Measurements from ENCODE around the gene ATP11A. TPM values are rescaled to one million over a fixed set of nuclear protein-coding genes. Genes with fewer than 3 reads are reported as not detected.
"Not testable (repeated sequence)": the region's sequence is repeated elsewhere in the genome, so short reads cannot be mapped to it uniquely, and the experiment has no call there.

ATP11A gene
- total RNA-seq, 1 experiment from 2014 or later = 65.3 TPM

DNA sequence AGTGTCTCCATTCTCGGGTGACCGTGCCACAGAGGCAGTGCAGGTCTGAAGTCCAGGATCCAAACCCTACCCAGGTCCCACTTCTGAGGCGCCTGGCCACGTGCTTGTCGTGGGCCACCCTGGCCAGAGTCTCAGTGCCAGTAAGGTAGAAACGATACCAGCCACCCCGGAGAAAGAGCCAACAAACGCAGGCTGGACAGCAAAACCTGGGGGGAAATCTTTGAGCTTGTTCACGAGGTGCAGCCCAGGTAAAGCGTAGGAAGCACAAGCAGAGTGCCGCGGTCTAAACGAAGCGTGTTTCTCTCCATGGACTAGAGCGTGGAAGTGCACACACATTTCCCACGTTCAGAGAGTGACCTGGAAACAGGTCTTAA lies 95.6 kb downstream of the ATP11A start:
- peaks cover 29 to 41% (median 39%) of the 10 kb centered on the region in 3 experiments for H3K36me3 Mint-ChIP-seq (ENCODE audit: insufficient read depth in 1 of 3, low read depth in 3 of 3)

DNA sequence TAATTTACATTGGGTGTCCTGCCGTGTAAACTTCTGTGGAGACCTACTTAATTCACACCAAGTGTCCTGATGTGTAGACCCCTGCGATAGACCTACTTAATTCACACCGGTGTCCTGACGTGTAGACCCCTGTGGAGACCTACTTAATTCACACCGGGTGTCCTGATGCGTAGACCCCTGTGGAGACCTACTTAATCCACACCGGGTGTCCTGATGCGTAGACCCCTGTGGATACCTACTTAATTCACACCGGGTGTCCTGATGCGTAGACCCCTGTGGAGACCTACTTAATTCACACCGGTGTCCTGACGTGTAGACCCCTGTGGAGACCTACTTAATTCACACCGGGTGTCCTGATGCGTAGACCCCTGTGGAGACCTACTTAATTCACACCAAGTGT lies 97.0 kb downstream of the ATP11A start:
- WGBS (ENCODE audit: extremely low coverage, insufficient read length, low lambda C conversion rate) = no CpG with 5 or more reads among the region's 14 CpGs
- not testable (repeated sequence) for H3K9ac ChIP-seq (ENCODE audit: extremely low read depth, insufficient read length, low read length); H4K91ac ChIP-seq (ENCODE audit: insufficient read length, low read depth, low read length); H2BK15ac ChIP-seq (ENCODE audit: low read depth, low read length); H2BK120ac ChIP-seq (ENCODE audit: low read depth, low read length, poor library complexity, severe bottlenecking); H2BK20ac ChIP-seq (ENCODE audit: low read depth, low read length, poor library complexity, severe bottlenecking); H3K23me2 ChIP-seq (ENCODE audit: insufficient read length, low read depth, low read length, poor library complexity, severe bottlenecking); H3K27ac Mint-ChIP-seq; H2AFZ ChIP-seq (ENCODE audit: low read length); H3K79me1 ChIP-seq (ENCODE audit: insufficient read depth, low read depth, low read length, poor library complexity, severe bottlenecking); H2BK5ac ChIP-seq (ENCODE audit: insufficient read length, low read length); H3K56ac ChIP-seq (ENCODE audit: insufficient read length, low read depth, low read length); H3K4ac ChIP-seq (ENCODE audit: low read depth, low read length); H4K8ac ChIP-seq (replicated peaks; ENCODE audit: insufficient read length, low read depth, low read length); DNase-seq; H3K14ac ChIP-seq (ENCODE audit: insufficient read depth, low read length); H3K9me3 ChIP-seq (ENCODE audit: control insufficient read depth, low read depth, low read length); H3K18ac ChIP-seq (ENCODE audit: insufficient read length, low read depth, low read length); H3K27ac ChIP-seq (ENCODE audit: insufficient read length, low read depth, low read length); H3K27me3 ChIP-seq (ENCODE audit: insufficient read depth, low read length); H2BK12ac ChIP-seq (ENCODE audit: insufficient read length, low read depth, low read length); H4K5ac ChIP-seq (ENCODE audit: insufficient read length, low read depth, low read length); H3K79me2 ChIP-seq (ENCODE audit: insufficient read depth, low read length); H2AK5ac ChIP-seq (ENCODE audit: insufficient read length, low read length); H3K4me3 Mint-ChIP-seq; H3K23ac ChIP-seq (ENCODE audit: insufficient read length, low read depth, low read length); H4K20me1 ChIP-seq (ENCODE audit: control insufficient read depth, insufficient read depth, insufficient read length); H3T11ph ChIP-seq (ENCODE audit: low read length); H3K27me3 Mint-ChIP-seq (ENCODE audit: low read depth); H3K4me2 ChIP-seq (ENCODE audit: insufficient read depth, insufficient read length, low read length); H3K4me1 ChIP-seq (ENCODE audit: insufficient read depth, low read length)
- Mint-ChIP-seq H3K4me1 (peaks cover 22 to 27% of the 10 kb centered on the region in 2 experiments), H3K36me3 (ENCODE audit: insufficient read depth in 1 of 3, low read depth in 3 of 3) (peaks cover 31 to 47% (median 39%) of the 10 kb centered on the region in 3 experiments), H3K9me3 (peaks cover 26 to 31% of the 10 kb centered on the region in 2 experiments)

More for the DNA sequence above, 95.6 kb downstream of the ATP11A start:
- Histone ChIP-seq H4K5ac (ENCODE audit: insufficient read length, low read depth, low read length) (no peak overlapping the region), H2AK5ac (ENCODE audit: insufficient read length, low read length) (no peak overlapping the region), H3K27me3 (ENCODE audit: insufficient read depth, low read length) (no peaks in the 10 kb centered on the region), H3T11ph (ENCODE audit: low read length) (no peak overlapping the region), H3K9me3 (ENCODE audit: control insufficient read depth, low read depth, low read length) (no peaks in the 10 kb centered on the region), H2BK5ac (ENCODE audit: insufficient read length, low read length) (no peak overlapping the region), H3K18ac (ENCODE audit: insufficient read length, low read depth, low read length) (no peak overlapping the region), H3K23ac (ENCODE audit: insufficient read length, low read depth, low read length) (no peak overlapping the region), H3K4ac (ENCODE audit: low read depth, low read length) (no peak overlapping the region), H3K4me1 (ENCODE audit: insufficient read depth, low read length) (peaks cover 3% of the 10 kb centered on the region; the same call in 1 of the 2 replicates), H3K27ac (ENCODE audit: insufficient read length, low read depth, low read length) (no peak overlapping the region), H3K56ac (ENCODE audit: insufficient read length, low read depth, low read length) (no peak overlapping the region), H2AFZ (ENCODE audit: low read length) (no peak overlapping the region), H2BK120ac (ENCODE audit: low read depth, low read length, poor library complexity, severe bottlenecking) (no peak overlapping the region), H3K79me2 (ENCODE audit: insufficient read depth, low read length) (no peaks in the 10 kb centered on the region; the same call in 1 of the 2 replicates), H3K79me1 (ENCODE audit: insufficient read depth, low read depth, low read length, poor library complexity, severe bottlenecking) (no peaks in the 10 kb centered on the region), H2BK20ac (ENCODE audit: low read depth, low read length, poor library complexity, severe bottlenecking) (no peak overlapping the region), H3K9ac (ENCODE audit: extremely low read depth, insufficient read length, low read length) (no peak overlapping the region), H3K14ac (ENCODE audit: insufficient read depth, low read length) (no peak overlapping the region), H4K8ac (replicated peaks; ENCODE audit: insufficient read length, low read depth, low read length) (no peak overlapping the region), H3K23me2 (ENCODE audit: insufficient read length, low read depth, low read length, poor library complexity, severe bottlenecking) (no peaks in the 10 kb centered on the region), H2BK15ac (ENCODE audit: low read depth, low read length) (no peak overlapping the region), H3K4me2 (ENCODE audit: insufficient read depth, insufficient read length, low read length) (no peak overlapping the region), H4K20me1 (ENCODE audit: control insufficient read depth, insufficient read depth, insufficient read length) (no peaks in the 10 kb centered on the region), H2BK12ac (ENCODE audit: insufficient read length, low read depth, low read length) (no peak overlapping the region), H4K91ac (ENCODE audit: insufficient read length, low read depth, low read length) (no peak overlapping the region)
- TF ChIP-seq, protein P1, sequence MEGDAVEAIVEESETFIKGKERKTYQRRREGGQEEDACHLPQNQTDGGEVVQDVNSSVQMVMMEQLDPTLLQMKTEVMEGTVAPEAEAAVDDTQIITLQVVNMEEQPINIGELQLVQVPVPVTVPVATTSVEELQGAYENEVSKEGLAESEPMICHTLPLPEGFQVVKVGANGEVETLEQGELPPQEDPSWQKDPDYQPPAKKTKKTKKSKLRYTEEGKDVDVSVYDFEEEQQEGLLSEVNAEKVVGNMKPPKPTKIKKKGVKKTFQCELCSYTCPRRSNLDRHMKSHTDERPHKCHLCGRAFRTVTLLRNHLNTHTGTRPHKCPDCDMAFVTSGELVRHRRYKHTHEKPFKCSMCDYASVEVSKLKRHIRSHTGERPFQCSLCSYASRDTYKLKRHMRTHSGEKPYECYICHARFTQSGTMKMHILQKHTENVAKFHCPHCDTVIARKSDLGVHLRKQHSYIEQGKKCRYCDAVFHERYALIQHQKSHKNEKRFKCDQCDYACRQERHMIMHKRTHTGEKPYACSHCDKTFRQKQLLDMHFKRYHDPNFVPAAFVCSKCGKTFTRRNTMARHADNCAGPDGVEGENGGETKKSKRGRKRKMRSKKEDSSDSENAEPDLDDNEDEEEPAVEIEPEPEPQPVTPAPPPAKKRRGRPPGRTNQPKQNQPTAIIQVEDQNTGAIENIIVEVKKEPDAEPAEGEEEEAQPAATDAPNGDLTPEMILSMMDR (conservative IDR thresholded peaks at IDR 0.05) = no peak
- Mint-ChIP-seq H3K27ac (peak overlapping the region in 2 of 3 experiments; percentile 18 to 86; a peak in 2 of 7 replicates), H3K9me3 (peaks cover 26 to 28% of the 10 kb centered on the region in 2 experiments), H3K4me1 (peaks cover 24 to 26% of the 10 kb centered on the region in 2 experiments), H3K27me3 (ENCODE audit: low read depth) (no peaks in the 10 kb centered on the region), H3K4me3 (no peak overlapping the region; a peak in 1 of 5 replicates)
- DNase-seq = peak; percentile 22
- no CpG with 5 or more reads among the region's 16 CpGs for WGBS (ENCODE audit: extremely low coverage, insufficient read length, low lambda C conversion rate)

Measured in H9 (cell line).